Activated naive CD8-positive, alpha-beta T cell treated with anti-CD3 and anti-CD28 coated beads, Interleukin-2, amount 10 ng/mL, durations not matched to agents 7 days and 5 days (primary cell): ENCODE results near the gene NUAK1. TPM values are rescaled to one million over a fixed set of nuclear protein-coding genes. Genes with fewer than 3 reads are reported as not detected.

Experiments
- ATAC-seq: fragments of 150-1000 bp; cut with Tn5 transposase; one replicate; pipeline ENCODE4 v1.10.0; 2021; ENCODE audit warnings: low read depth, moderate library complexity
- POLR2A ChIA-PET: fragments of 350-600 bp; sonication (Branson Sonifier 250); formaldehyde crosslinking; loops from one replicate; lab custom pipeline; 2021; ENCODE audit warnings: antibody characterized with exemption; lab: Charles Lee
- DNase-seq: peaks from one replicate; pipeline ENCODE4 v3.0.0; 2021
- H3K27ac Mint-ChIP-seq: one replicate; pipeline ENCODE4 v1.8.0; 2022; ENCODE audit warnings: mild to moderate bottlenecking, mixed read lengths
- H3K27me3 Mint-ChIP-seq: one replicate; pipeline ENCODE4 v1.8.0; 2022; ENCODE audit warnings: mild to moderate bottlenecking, moderate library complexity, mixed read lengths
- H3K36me3 Mint-ChIP-seq: one replicate; pipeline ENCODE4 v1.8.0; 2021; ENCODE audit warnings: mild to moderate bottlenecking, mixed read lengths
- H3K4me1 Mint-ChIP-seq: one replicate; pipeline ENCODE4 v1.8.0; 2021; ENCODE audit warnings: mixed read lengths
- H3K4me3 Mint-ChIP-seq: one replicate; pipeline ENCODE4 v1.8.0; 2022; ENCODE audit warnings: mild to moderate bottlenecking, moderate library complexity, mixed read lengths
- H3K9me3 Mint-ChIP-seq: one replicate; pipeline ENCODE4 v1.8.0; 2021; ENCODE audit warnings: mixed read lengths
- total RNA-seq, 2 experiments: library from RNA; stranded (reverse); gene quantifications; one replicate each; pipeline ENCODE4 v1.2.3, GENCODE V29; 2021

The NUAK1 gene
- total RNA-seq, 2 experiments from 2014 or later: not detected

GRCh38 chr12:106119301-106119700 lies 19.5 kb downstream of the NUAK1 start:
- no peaks in the 10 kb centered on the region for H3K9me3 Mint-ChIP-seq
- no peaks in the 10 kb centered on the region for H3K4me1 Mint-ChIP-seq
- H3K27me3 Mint-ChIP-seq: peaks cover 12% of the 10 kb centered on the region
- no peak overlapping the region for H3K4me3 Mint-ChIP-seq
- no peaks in the 10 kb centered on the region for H3K36me3 Mint-ChIP-seq
- DNase-seq (no peak), ATAC-seq (no peak)
- POLR2A ChIA-PET: no interaction called here
- H3K27ac Mint-ChIP-seq: no peak overlapping the region

- DNase-seq (no peak), ATAC-seq (no peak)
- H3K4me1 Mint-ChIP-seq: no peaks in the 10 kb centered on the region
- H3K27me3 Mint-ChIP-seq: peaks cover 12% of the 10 kb centered on the region
- no peak overlapping the region for H3K4me3 Mint-ChIP-seq
- H3K36me3 Mint-ChIP-seq: no peaks in the 10 kb centered on the region
- H3K27ac Mint-ChIP-seq: no peak overlapping the region
- POLR2A ChIA-PET: no interaction called here
- H3K9me3 Mint-ChIP-seq: no peaks in the 10 kb centered on the region
These were observed 20.2 kb downstream of the NUAK1 start for GRCh38 chr12:106118381-106119130.

GRCh38 chr12:106115440-106115839 lies 23.3 kb downstream of the NUAK1 start:
- POLR2A ChIA-PET: no interaction called here
- H3K4me3 Mint-ChIP-seq: no peak overlapping the region
- ATAC-seq: no peak
- H3K36me3 Mint-ChIP-seq: no peaks in the 10 kb centered on the region
- H3K27me3 Mint-ChIP-seq: peaks cover 14% of the 10 kb centered on the region
- H3K4me1 Mint-ChIP-seq: peaks cover 4% of the 10 kb centered on the region
- H3K9me3 Mint-ChIP-seq: no peaks in the 10 kb centered on the region
- no peak overlapping the region for H3K27ac Mint-ChIP-seq
- no peak for DNase-seq

GRCh38 chr12:106114447-106115068 lies 24.2 kb downstream of the NUAK1 start:
- Mint-ChIP-seq H3K36me3 (no peaks in the 10 kb centered on the region), H3K4me1 (peaks cover 4% of the 10 kb centered on the region), H3K9me3 (no peaks in the 10 kb centered on the region), H3K27ac (no peak overlapping the region), H3K27me3 (peaks cover 18% of the 10 kb centered on the region), H3K4me3 (no peak overlapping the region)
- DNase-seq: no peak
- POLR2A ChIA-PET: no interaction called here
- no peak for ATAC-seq

- no peak for DNase-seq
- Mint-ChIP-seq H3K4me1 (peaks cover 4% of the 10 kb centered on the region), H3K36me3 (no peaks in the 10 kb centered on the region), H3K4me3 (no peak overlapping the region), H3K27me3 (peaks cover 21% of the 10 kb centered on the region), H3K27ac (no peak overlapping the region), H3K9me3 (no peaks in the 10 kb centered on the region)
- no peak for ATAC-seq
- POLR2A ChIA-PET: no interaction called here
These were observed 24.8 kb downstream of the NUAK1 start for GRCh38 chr12:106113824-106114446.

- H3K27me3 Mint-ChIP-seq: peaks cover 21% of the 10 kb centered on the region
- DNase-seq (no peak), ATAC-seq (no peak)
- peaks cover 4% of the 10 kb centered on the region for H3K4me1 Mint-ChIP-seq
- no peak overlapping the region for H3K4me3 Mint-ChIP-seq
- POLR2A ChIA-PET: no interaction called here
- H3K36me3 Mint-ChIP-seq: no peaks in the 10 kb centered on the region
- no peak overlapping the region for H3K27ac Mint-ChIP-seq
- no peaks in the 10 kb centered on the region for H3K9me3 Mint-ChIP-seq
These were observed 25.3 kb downstream of the NUAK1 start for GRCh38 chr12:106113446-106113823.

GRCh38 chr12:106113042-106113441 lies 25.7 kb downstream of the NUAK1 start:
- DNase-seq: no peak
- ATAC-seq: no peak
- Mint-ChIP-seq H3K9me3 (no peaks in the 10 kb centered on the region), H3K36me3 (no peaks in the 10 kb centered on the region), H3K27me3 (peaks cover 23% of the 10 kb centered on the region), H3K27ac (no peak overlapping the region), H3K4me3 (no peak overlapping the region), H3K4me1 (peaks cover 4% of the 10 kb centered on the region)
- POLR2A ChIA-PET: no interaction called here

GRCh38 chr12:106112145-106112821 lies 26.5 kb downstream of the NUAK1 start:
- ATAC-seq (no peak), DNase-seq (no peak)
- H3K36me3 Mint-ChIP-seq: no peaks in the 10 kb centered on the region
- POLR2A ChIA-PET: no interaction called here
- H3K4me1 Mint-ChIP-seq: peaks cover 4% of the 10 kb centered on the region
- H3K9me3 Mint-ChIP-seq: no peaks in the 10 kb centered on the region
- peaks cover 23% of the 10 kb centered on the region for H3K27me3 Mint-ChIP-seq
- no peak overlapping the region for H3K4me3 Mint-ChIP-seq
- H3K27ac Mint-ChIP-seq: no peak overlapping the region

GRCh38 chr12:106110626-106111300 lies 28.0 kb downstream of the NUAK1 start:
- DNase-seq: no peak
- POLR2A ChIA-PET: no interaction called here
- H3K36me3 Mint-ChIP-seq: no peaks in the 10 kb centered on the region
- no peak overlapping the region for H3K4me3 Mint-ChIP-seq
- no peaks in the 10 kb centered on the region for H3K9me3 Mint-ChIP-seq
- H3K27ac Mint-ChIP-seq: no peak overlapping the region
- H3K4me1 Mint-ChIP-seq: peaks cover 4% of the 10 kb centered on the region
- peaks cover 19% of the 10 kb centered on the region for H3K27me3 Mint-ChIP-seq
- ATAC-seq: no peak

- POLR2A ChIA-PET: interaction anchor here (1.2 kb wide), 1 partner anchor 12 kb away, joined by 3 read pairs; no protein-coding TSS in a partner anchor
- Mint-ChIP-seq H3K36me3 (no peaks in the 10 kb centered on the region), H3K9me3 (no peaks in the 10 kb centered on the region), H3K27me3 (peaks cover 19% of the 10 kb centered on the region), H3K4me1 (peaks cover 4% of the 10 kb centered on the region), H3K4me3 (no peak overlapping the region), H3K27ac (no peak overlapping the region)
- DNase-seq (no peak), ATAC-seq (no peak)
These were observed 29.4 kb downstream of the NUAK1 start for GRCh38 chr12:106109168-106109910.

- H3K4me1 Mint-ChIP-seq: peaks cover 4% of the 10 kb centered on the region
- no peaks in the 10 kb centered on the region for H3K9me3 Mint-ChIP-seq
- no peak overlapping the region for H3K27ac Mint-ChIP-seq
- ATAC-seq: no peak
- no peak overlapping the region for H3K4me3 Mint-ChIP-seq
- H3K27me3 Mint-ChIP-seq: peaks cover 19% of the 10 kb centered on the region
- POLR2A ChIA-PET: interaction anchor here (1.2 kb wide), 1 partner anchor 11 kb away, joined by 3 read pairs; no protein-coding TSS in a partner anchor
- no peak for DNase-seq
- no peaks in the 10 kb centered on the region for H3K36me3 Mint-ChIP-seq
These were observed 30.4 kb downstream of the NUAK1 start for GRCh38 chr12:106108185-106108835.

GRCh38 chr12:106107566-106107965 lies 31.2 kb downstream of the NUAK1 start:
- no peaks in the 10 kb centered on the region for H3K9me3 Mint-ChIP-seq
- peaks cover 19% of the 10 kb centered on the region for H3K27me3 Mint-ChIP-seq
- H3K27ac Mint-ChIP-seq: no peak overlapping the region
- DNase-seq (no peak), ATAC-seq (no peak)
- no peaks in the 10 kb centered on the region for H3K36me3 Mint-ChIP-seq
- H3K4me3 Mint-ChIP-seq: no peak overlapping the region
- H3K4me1 Mint-ChIP-seq: no peaks in the 10 kb centered on the region
- POLR2A ChIA-PET: no interaction called here
